A549 (cell line): ENCODE measurements around the gene GAS7.

Experiments
- CBX8 ChIP-seq: fragments of 200-600 bp; sonication (generic); IDR thresholded peaks from 2 replicates; pipeline ENCODE4 v1.6.1; 2016
- CHD2 ChIP-seq: fragments of 150-350 bp; IDR thresholded peaks from 2 replicates; pipeline ENCODE4 v1.6.1; 2014; ENCODE audit warnings: low read length; ENCODE audit not compliant: partially characterized antibody
- EP300 ChIP-seq, 2 experiments: fragments of >200 bp; sonication (Bioruptor Twin); formaldehyde crosslinking; IDR thresholded peaks; 2 replicates in 1 of 2; 3 replicates in 1 of 2; pipeline ENCODE4 v1.6.1; 2016 to 2017
- JUNB ChIP-seq: fragments of >200 bp; sonication (Bioruptor Twin); formaldehyde crosslinking; IDR thresholded peaks from 2 replicates; pipeline ENCODE4 v1.6.1; 2016
- POLR2A ChIP-seq: IDR thresholded peaks from 2 replicates; pipeline ENCODE4 v1.6.1; 2012; ENCODE audit warnings: mild to moderate bottlenecking, low read length
- REST ChIP-seq: fragments of 200-600 bp; sonication (generic); IDR thresholded peaks from 2 replicates; pipeline ENCODE4 v1.6.1; 2016; ENCODE audit warnings: antibody characterized with exemption, mild to moderate bottlenecking, moderate library complexity
- RNF2 ChIP-seq: fragments of 200-600 bp; sonication (generic); IDR thresholded peaks from 2 replicates; pipeline ENCODE4 v1.6.1; 2016; ENCODE audit warnings: low read depth, mild to moderate bottlenecking, antibody characterized with exemption, moderate library complexity, borderline replicate concordance
- TP53 ChIP-seq: fragments of 250-450 bp; sonication (Bioruptor Pico); IDR thresholded peaks from 2 replicates; pipeline ENCODE4 v1.5.0; 2021; ENCODE audit warnings: mild to moderate bottlenecking, moderate library complexity
- TF ChIP-seq, protein P1 (sequence below): fragments of 150-350 bp; IDR thresholded peaks from 2 replicates; pipeline ENCODE4 v1.6.1; 2014; ENCODE audit warnings: low read depth, mild to moderate bottlenecking, low read length
- TF ChIP-seq, protein P2 (sequence below): fragments of >200 bp; sonication (Bioruptor Twin); formaldehyde crosslinking; IDR thresholded peaks from 3 replicates; pipeline ENCODE4 v1.5.1; 2016

GRCh38 chr17:9976283-9977179 is 221.9 kb downstream of the GAS7 start:
- TF ChIP-seq, protein P1, sequence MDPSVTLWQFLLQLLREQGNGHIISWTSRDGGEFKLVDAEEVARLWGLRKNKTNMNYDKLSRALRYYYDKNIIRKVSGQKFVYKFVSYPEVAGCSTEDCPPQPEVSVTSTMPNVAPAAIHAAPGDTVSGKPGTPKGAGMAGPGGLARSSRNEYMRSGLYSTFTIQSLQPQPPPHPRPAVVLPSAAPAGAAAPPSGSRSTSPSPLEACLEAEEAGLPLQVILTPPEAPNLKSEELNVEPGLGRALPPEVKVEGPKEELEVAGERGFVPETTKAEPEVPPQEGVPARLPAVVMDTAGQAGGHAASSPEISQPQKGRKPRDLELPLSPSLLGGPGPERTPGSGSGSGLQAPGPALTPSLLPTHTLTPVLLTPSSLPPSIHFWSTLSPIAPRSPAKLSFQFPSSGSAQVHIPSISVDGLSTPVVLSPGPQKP: no peak
- TF ChIP-seq POLR2A: no peak
- TF ChIP-seq, protein P2, sequence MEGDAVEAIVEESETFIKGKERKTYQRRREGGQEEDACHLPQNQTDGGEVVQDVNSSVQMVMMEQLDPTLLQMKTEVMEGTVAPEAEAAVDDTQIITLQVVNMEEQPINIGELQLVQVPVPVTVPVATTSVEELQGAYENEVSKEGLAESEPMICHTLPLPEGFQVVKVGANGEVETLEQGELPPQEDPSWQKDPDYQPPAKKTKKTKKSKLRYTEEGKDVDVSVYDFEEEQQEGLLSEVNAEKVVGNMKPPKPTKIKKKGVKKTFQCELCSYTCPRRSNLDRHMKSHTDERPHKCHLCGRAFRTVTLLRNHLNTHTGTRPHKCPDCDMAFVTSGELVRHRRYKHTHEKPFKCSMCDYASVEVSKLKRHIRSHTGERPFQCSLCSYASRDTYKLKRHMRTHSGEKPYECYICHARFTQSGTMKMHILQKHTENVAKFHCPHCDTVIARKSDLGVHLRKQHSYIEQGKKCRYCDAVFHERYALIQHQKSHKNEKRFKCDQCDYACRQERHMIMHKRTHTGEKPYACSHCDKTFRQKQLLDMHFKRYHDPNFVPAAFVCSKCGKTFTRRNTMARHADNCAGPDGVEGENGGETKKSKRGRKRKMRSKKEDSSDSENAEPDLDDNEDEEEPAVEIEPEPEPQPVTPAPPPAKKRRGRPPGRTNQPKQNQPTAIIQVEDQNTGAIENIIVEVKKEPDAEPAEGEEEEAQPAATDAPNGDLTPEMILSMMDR: no peak
- TF ChIP-seq JUNB: no peak
- no peak for TF ChIP-seq RNF2
- no peak for TF ChIP-seq EP300 (IDR thresholded peaks at IDR 0.05)
- no peak for TF ChIP-seq REST
- no peak for TF ChIP-seq TP53 (CRISPR knock-in tag)
- no peak for TF ChIP-seq CHD2
- no peak for TF ChIP-seq CBX8
